HEK293 (cell line): Measurements from ENCODE around the gene CDH8.

Source experiments
- HOXC10 ChIP-seq: sonication (generic); formaldehyde crosslinking; IDR thresholded peaks from 2 replicates; pipeline ENCODE4 v1.8.1; 2023; ENCODE audit warnings: mild to moderate bottlenecking, missing genetic modification reagents
- ZNF266 ChIP-seq: fragments of 450-650 bp; formaldehyde crosslinking; IDR thresholded peaks from 2 replicates; pipeline ENCODE4 v1.5.1; 2016; ENCODE audit warnings: missing biosample characterization, missing genetic modification characterization, low read depth
- ZSCAN5A ChIP-seq: fragments of 450-650 bp; formaldehyde crosslinking; IDR thresholded peaks from 2 replicates; pipeline ENCODE4 v1.5.1; 2016; ENCODE audit warnings: missing biosample characterization, missing genetic modification characterization

DNA sequence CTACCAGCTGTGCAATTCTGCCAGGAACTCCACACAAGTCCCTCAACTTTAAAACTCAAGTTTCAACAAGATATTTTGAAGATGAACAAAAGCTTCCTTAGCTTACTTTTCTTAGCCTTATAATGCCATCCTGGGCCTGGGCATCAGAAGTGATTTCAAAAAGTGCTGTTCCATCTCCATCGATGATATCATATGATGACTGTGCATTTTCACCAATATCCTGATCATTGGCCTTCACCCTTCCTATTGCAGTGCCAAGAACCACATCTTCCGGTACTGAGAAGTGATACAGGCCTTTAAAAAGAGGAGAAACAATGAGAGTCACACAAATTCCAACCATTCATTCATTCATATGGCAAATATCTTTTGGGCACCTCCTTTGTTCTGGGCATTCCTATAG is 215.4 kb downstream of the CDH8 start:
- TF ChIP-seq ZSCAN5A (no peak), ZNF266 (tag by site-specific recombination) (no peak), HOXC10 (CRISPR knock-in tag) (no peak)
